ENCODE data around the gene POU4F1. TPM values are rescaled to one million over a fixed set of nuclear protein-coding genes. Genes with fewer than 3 reads are reported as not detected.

POU4F1 gene
- total and polyA plus RNA-seq, 2 donors (not counting 1 experiment from before 2014, with no cell fraction given): 0.17 to 0.51 TPM

GRCh38 chr13:78608688-78609463 lies 5.5 kb upstream of the POU4F1 start:
- ChIA-PET CTCF (no interaction called here), POLR2A (interaction anchor here (0.5 to 1.1 kb wide), 2 partner anchors 16 to 740 kb away, joined by 3 to 4 read pairs; no protein-coding TSS in a partner anchor)
- Histone ChIP-seq H3K4me1 (ENCODE audit: control insufficient read depth in 2 of 2, insufficient read depth in 2 of 2, low read length in 2 of 2) (peaks cover 40 to 57% of the 10 kb centered on the region in 2 donors), H3K27me3 (replicated peaks in 1 of 4; ENCODE audit: control extremely low read depth in 1 of 4, control insufficient read depth in 3 of 4, insufficient read depth in 4 of 4, low read length in 3 of 4) (peaks cover 5 to 66% (median 64%) of the 10 kb centered on the region in 4 experiments), H3K9me3 (ENCODE audit: control extremely low read depth in 1 of 3, control insufficient read depth in 2 of 3, insufficient read depth in 1 of 3, low read length in 2 of 3) (peaks cover 1 to 45% (median 4%) of the 10 kb centered on the region in 3 donors), H4K20me1 (ENCODE audit: control insufficient read depth, insufficient read depth, low read length, poor library complexity, severe bottlenecking) (peaks cover 5% of the 10 kb centered on the region), H2AFZ (ENCODE audit: insufficient read depth, low read depth, low read length, poor library complexity, severe bottlenecking) (peak overlapping the region; percentile 39), H3K79me2 (ENCODE audit: control insufficient read depth, insufficient read depth, low read length) (no peaks in the 10 kb centered on the region), H3K4me3 (ENCODE audit: control extremely low read depth in 1 of 5, extremely low read depth in 1 of 5, insufficient read depth in 1 of 5, low read depth in 2 of 5, low read length in 4 of 5) (peak overlapping the region; percentile 26 to 57 (median 44)), H3K9ac (ENCODE audit: low read length) (peak overlapping the region; percentile 63), H3K4me2 (replicated peaks; ENCODE audit: low read depth, low read length, poor library complexity, severe bottlenecking) (peak overlapping the region; percentile 91), H3K36me3 (replicated peaks in 1 of 2; ENCODE audit: control extremely low read depth in 1 of 2, control insufficient read depth in 1 of 2, extremely low read depth in 1 of 2, insufficient read depth in 2 of 2, low read length in 1 of 2) (no peaks in the 10 kb centered on the region), H3K27ac (ENCODE audit: low read length in 2 of 2) (no peak overlapping the region)
- peaks cover 49% of the 10 kb centered on the region for H3K4me1 Mint-ChIP-seq
- 5% methylated on average over 50 of the region's 54 CpGs for WGBS (ENCODE audit: insufficient coverage)
- peaks cover 68% of the 10 kb centered on the region for H3K27me3 Mint-ChIP-seq
- peak; percentile 51 for DNase-seq
- no peak overlapping the region for H3K27ac Mint-ChIP-seq
- TF ChIP-seq CTCF (IDR thresholded peaks at IDR 0.05): no peak
- TF ChIP-seq EZH2 (IDR thresholded peaks at IDR 0.05; ENCODE audit: borderline replicate concordance, insufficient read depth, low read depth, low read length, poor library complexity, severe bottlenecking): peak; percentile 68
- peak overlapping the region; percentile 84 for H3K4me3 Mint-ChIP-seq
- intact Hi-C loops (cut with micrococcal nuclease): loop anchor here (1.0 to 10.0 kb wide), 2 partner anchors 14 to 914 kb away; partner anchors contain the start of gene SLAIN1
- H3K9me3 Mint-ChIP-seq (ENCODE audit: insufficient read depth): no peaks in the 10 kb centered on the region
- ATAC-seq (ENCODE audit: low read depth): no peak

GRCh38 chr13:78608252-78608687 lies 4.9 kb upstream of the POU4F1 start:
- Mint-ChIP-seq H3K27ac (peak overlapping the region; percentile 53), H3K4me1 (peaks cover 54% of the 10 kb centered on the region), H3K27me3 (peaks cover 73% of the 10 kb centered on the region), H3K9me3 (ENCODE audit: insufficient read depth) (no peaks in the 10 kb centered on the region), H3K4me3 (peak overlapping the region; percentile 84)
- Histone ChIP-seq H3K27me3 (replicated peaks in 1 of 4; ENCODE audit: control extremely low read depth in 1 of 4, control insufficient read depth in 3 of 4, insufficient read depth in 4 of 4, low read length in 3 of 4) (peaks cover 5 to 71% (median 67%) of the 10 kb centered on the region in 4 experiments), H3K4me1 (ENCODE audit: control insufficient read depth in 2 of 2, insufficient read depth in 2 of 2, low read length in 2 of 2) (peaks cover 44 to 63% of the 10 kb centered on the region in 2 donors), H2AFZ (ENCODE audit: insufficient read depth, low read depth, low read length, poor library complexity, severe bottlenecking) (peak overlapping the region; percentile 39), H3K9ac (ENCODE audit: low read length) (peak overlapping the region; percentile 63), H3K9me3 (ENCODE audit: control extremely low read depth in 1 of 3, control insufficient read depth in 2 of 3, insufficient read depth in 1 of 3, low read length in 2 of 3) (peaks cover 1 to 51% (median 4%) of the 10 kb centered on the region in 3 donors), H4K20me1 (ENCODE audit: control insufficient read depth, insufficient read depth, low read length, poor library complexity, severe bottlenecking) (peaks cover 5% of the 10 kb centered on the region), H3K79me2 (ENCODE audit: control insufficient read depth, insufficient read depth, low read length) (no peaks in the 10 kb centered on the region), H3K27ac (ENCODE audit: low read length in 2 of 2) (no peak overlapping the region), H3K4me2 (replicated peaks; ENCODE audit: low read depth, low read length, poor library complexity, severe bottlenecking) (peak overlapping the region; percentile 91), H3K4me3 (ENCODE audit: control extremely low read depth in 1 of 5, extremely low read depth in 1 of 5, insufficient read depth in 1 of 5, low read depth in 2 of 5, low read length in 4 of 5) (peak overlapping the region in 3 of 5 experiments; percentile 44 to 57 (median 49)), H3K36me3 (replicated peaks in 1 of 2; ENCODE audit: control extremely low read depth in 1 of 2, control insufficient read depth in 1 of 2, extremely low read depth in 1 of 2, insufficient read depth in 2 of 2, low read length in 1 of 2) (no peaks in the 10 kb centered on the region)
- ChIA-PET CTCF (no interaction called here), POLR2A (no interaction called here)
- intact Hi-C loops (cut with micrococcal nuclease): loop anchor here (10.0 kb wide), 1 partner anchor 913 kb away; the partner anchor contains the start of gene SLAIN1
- DNase-seq (no peak), ATAC-seq (ENCODE audit: low read depth) (no peak)
- TF ChIP-seq EZH2 (IDR thresholded peaks at IDR 0.05; ENCODE audit: borderline replicate concordance, insufficient read depth, low read depth, low read length, poor library complexity, severe bottlenecking) (no peak), CTCF (IDR thresholded peaks at IDR 0.05) (no peak)
- WGBS (ENCODE audit: insufficient coverage): 13% methylated on average over 12 of the region's 15 CpGs

All from B cell (primary cell).